Large intestine (tissue), 3 donors: ENCODE results near the gene GMDS. TPM values are rescaled to one million over a fixed set of nuclear protein-coding genes. Genes with fewer than 3 reads are reported as not detected.

Experiments used
- DNase-seq, 2 donors: peaks; one replicate each; pipeline versions ENCODE4 v3.0.0 to v3.0.0-alpha.2; 2013
- H3K27ac ChIP-seq: one replicate; pipeline ENCODE4 v1.5.1; 2013; ENCODE audit warnings: low read length
- H3K27me3 ChIP-seq: 2 replicates; pipeline ENCODE4 v1.6.1; 2013; ENCODE audit warnings: low read length; ENCODE audit not compliant: control insufficient read depth, insufficient read depth
- H3K36me3 ChIP-seq: 2 replicates; pipeline ENCODE4 v1.6.1; 2013; ENCODE audit warnings: low read length; ENCODE audit not compliant: control insufficient read depth, insufficient read depth
- H3K4me1 ChIP-seq: one replicate; pipeline ENCODE4 v1.6.1; 2013; ENCODE audit warnings: low read length; ENCODE audit not compliant: control insufficient read depth, insufficient read depth
- H3K4me3 ChIP-seq: one replicate; pipeline ENCODE4 v1.5.1; 2013; ENCODE audit warnings: low read length
- H3K9me3 ChIP-seq: one replicate; pipeline ENCODE4 v1.6.1; 2013; ENCODE audit warnings: mild to moderate bottlenecking, low read depth, low read length, moderate library complexity; ENCODE audit not compliant: control insufficient read depth
- WGBS: methylation state at CpG from one replicate; pipeline ENCODE4 v1.1.5; 2013; ENCODE audit warnings: low lambda C conversion rate; ENCODE audit not compliant: insufficient coverage; 5-methylcytosine and 5-hydroxymethylcytosine counted together
- polyA plus RNA-seq: library from polyadenylated mRNA; unstranded; fragments of 120-200 nt; gene quantifications from one replicate; pipeline ENCODE4 v1.2.1, GENCODE V29; 2013

The GMDS gene
- polyA plus RNA-seq, 1 donor: 58.9 TPM

GRCh38 chr6:2141644-2142290, 103.6 kb downstream of the GMDS start:
- H3K9me3 ChIP-seq: no peaks in the 10 kb centered on the region
- H3K4me3 ChIP-seq: no peak overlapping the region
- no peak for DNase-seq
- H3K27me3 ChIP-seq: no peaks in the 10 kb centered on the region
- H3K27ac ChIP-seq: no peak overlapping the region
- no peaks in the 10 kb centered on the region for H3K4me1 ChIP-seq
- WGBS: 90% methylated on average over 2 of the region's 16 CpGs
- no peaks in the 10 kb centered on the region for H3K36me3 ChIP-seq

GRCh38 chr6:2140438-2141128, 104.8 kb downstream of the GMDS start:
- H3K9me3 ChIP-seq: no peaks in the 10 kb centered on the region
- no peak overlapping the region for H3K27ac ChIP-seq
- 66% methylated on average over 4 of the region's 6 CpGs for WGBS
- DNase-seq: peak in 1 of 2 donors; percentile 44
- H3K4me3 ChIP-seq: no peak overlapping the region
- no peaks in the 10 kb centered on the region for H3K27me3 ChIP-seq
- no peaks in the 10 kb centered on the region for H3K36me3 ChIP-seq
- no peaks in the 10 kb centered on the region for H3K4me1 ChIP-seq

GRCh38 chr6:2135401-2135800, 110.0 kb downstream of the GMDS start:
- H3K27me3 ChIP-seq: no peaks in the 10 kb centered on the region
- WGBS: no CpG with 5 or more reads among the region's 2 CpGs
- H3K9me3 ChIP-seq: no peaks in the 10 kb centered on the region
- no peak overlapping the region for H3K4me3 ChIP-seq
- DNase-seq: no peak
- H3K36me3 ChIP-seq: no peaks in the 10 kb centered on the region
- H3K27ac ChIP-seq: no peak overlapping the region
- H3K4me1 ChIP-seq: peaks cover 19% of the 10 kb centered on the region

GRCh38 chr6:2134554-2134953, 110.9 kb downstream of the GMDS start:
- no peak overlapping the region for H3K4me3 ChIP-seq

GRCh38 chr6:2133716-2134310, 111.6 kb downstream of the GMDS start:
- H3K4me1 ChIP-seq: peaks cover 19% of the 10 kb centered on the region
- H3K27me3 ChIP-seq: no peaks in the 10 kb centered on the region
- peak overlapping the region; percentile 43 for H3K27ac ChIP-seq
- DNase-seq: peak in 1 of 2 donors; percentile 25
- H3K9me3 ChIP-seq: no peaks in the 10 kb centered on the region
- H3K4me3 ChIP-seq: no peak overlapping the region
- WGBS: no CpG with 5 or more reads among the region's 7 CpGs
- no peaks in the 10 kb centered on the region for H3K36me3 ChIP-seq

More at GRCh38 chr6:2134554-2134953, 110.9 kb downstream of the GMDS start:
- Histone ChIP-seq H3K36me3 (no peaks in the 10 kb centered on the region), H3K27me3 (no peaks in the 10 kb centered on the region), H3K4me1 (peaks cover 19% of the 10 kb centered on the region), H3K9me3 (no peaks in the 10 kb centered on the region), H3K27ac (no peak overlapping the region)
- peak in 1 of 2 donors; percentile 12 for DNase-seq

- Histone ChIP-seq H3K4me3 (no peak overlapping the region), H3K27me3 (no peaks in the 10 kb centered on the region), H3K36me3 (no peaks in the 10 kb centered on the region), H3K9me3 (no peaks in the 10 kb centered on the region), H3K27ac (peak overlapping the region; percentile 65), H3K4me1 (peaks cover 19% of the 10 kb centered on the region)
- peak; percentile 27 to 74 for DNase-seq
- no CpG with 5 or more reads among the region's 1 CpG for WGBS
Observed at GRCh38 chr6:2132916-2133315, 112.5 kb downstream of the GMDS start.

GRCh38 chr6:2132416-2132815, 113.0 kb downstream of the GMDS start:
- Histone ChIP-seq H3K4me3 (no peak overlapping the region), H3K9me3 (peaks cover 2% of the 10 kb centered on the region), H3K4me1 (peaks cover 19% of the 10 kb centered on the region), H3K27me3 (no peaks in the 10 kb centered on the region), H3K27ac (peak overlapping the region; percentile 65), H3K36me3 (no peaks in the 10 kb centered on the region)
- 17% methylated on average over 1 of the region's 2 CpGs for whole genome bisulfite sequencing
- DNase-seq: peak; percentile 11 to 76

- H3K4me3 ChIP-seq: no peak overlapping the region
- H3K36me3 ChIP-seq: no peaks in the 10 kb centered on the region
- DNase-seq: no peak
- no CpG with 5 or more reads among the region's 7 CpGs for WGBS
- no peak overlapping the region for H3K27ac ChIP-seq
- H3K27me3 ChIP-seq: no peaks in the 10 kb centered on the region
- H3K4me1 ChIP-seq: peaks cover 19% of the 10 kb centered on the region
- H3K9me3 ChIP-seq: peaks cover 2% of the 10 kb centered on the region
Observed at GRCh38 chr6:2129182-2129621, 116.2 kb downstream of the GMDS start.

- DNase-seq: no peak
- no peak overlapping the region for H3K27ac ChIP-seq
- WGBS: no CpG with 5 or more reads among the region's 12 CpGs
- peaks cover 8% of the 10 kb centered on the region for H3K4me1 ChIP-seq
- no peaks in the 10 kb centered on the region for H3K27me3 ChIP-seq
- peaks cover 2% of the 10 kb centered on the region for H3K9me3 ChIP-seq
- H3K36me3 ChIP-seq: no peaks in the 10 kb centered on the region
- no peak overlapping the region for H3K4me3 ChIP-seq
Observed at GRCh38 chr6:2127484-2127911, 117.9 kb downstream of the GMDS start.

GRCh38 chr6:2126351-2126750, 119.1 kb downstream of the GMDS start:
- H3K27ac ChIP-seq: no peak overlapping the region
- 100% methylated on average over 1 of the region's 7 CpGs for WGBS
- H3K27me3 ChIP-seq: no peaks in the 10 kb centered on the region
- no peaks in the 10 kb centered on the region for H3K4me1 ChIP-seq
- H3K4me3 ChIP-seq: no peak overlapping the region
- peaks cover 2% of the 10 kb centered on the region for H3K9me3 ChIP-seq
- no peak for DNase-seq
- no peaks in the 10 kb centered on the region for H3K36me3 ChIP-seq
